HPDE6-E6E7 (cell line): ENCODE results near the gene NME4.
"Not testable (repeated sequence)": the region's sequence is repeated elsewhere in the genome, so short reads cannot be mapped to it uniquely, and the experiment has no call there.

Experiments used
- DNase-seq: peaks from one replicate; pipeline ENCODE4 v3.0.0; 2011; ENCODE audit warnings: missing footprints; ENCODE audit errors: extremely low spot score

The NME4 gene

DNA sequence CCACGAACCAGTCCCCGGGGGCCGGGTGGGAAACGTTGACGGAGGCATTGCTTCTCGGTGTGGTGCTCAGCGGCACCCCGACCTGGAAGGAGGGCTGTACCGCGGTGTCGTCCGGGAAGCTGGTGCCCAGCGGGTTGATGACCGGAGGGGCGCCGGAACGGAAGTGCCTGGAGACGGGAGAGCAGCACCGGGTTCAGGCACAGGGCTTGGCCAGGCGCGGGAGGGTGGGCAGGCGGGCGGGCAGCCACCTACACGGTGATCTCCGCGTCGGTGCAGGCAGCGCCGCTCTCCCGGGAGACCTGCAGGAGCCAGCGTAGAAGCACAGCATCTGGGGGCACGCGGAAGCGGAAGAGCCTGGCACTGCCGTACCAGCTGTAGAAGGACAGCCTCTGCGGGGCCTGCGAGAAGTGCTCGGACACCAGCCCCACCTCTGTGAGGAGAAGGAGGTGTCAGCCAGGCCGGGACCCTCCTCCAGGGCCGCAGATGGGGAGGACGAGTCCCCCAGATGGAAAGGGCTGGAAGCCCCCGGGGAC lies 19.5 kb upstream of the NME4 start:
- no peak for DNase-seq

DNA sequence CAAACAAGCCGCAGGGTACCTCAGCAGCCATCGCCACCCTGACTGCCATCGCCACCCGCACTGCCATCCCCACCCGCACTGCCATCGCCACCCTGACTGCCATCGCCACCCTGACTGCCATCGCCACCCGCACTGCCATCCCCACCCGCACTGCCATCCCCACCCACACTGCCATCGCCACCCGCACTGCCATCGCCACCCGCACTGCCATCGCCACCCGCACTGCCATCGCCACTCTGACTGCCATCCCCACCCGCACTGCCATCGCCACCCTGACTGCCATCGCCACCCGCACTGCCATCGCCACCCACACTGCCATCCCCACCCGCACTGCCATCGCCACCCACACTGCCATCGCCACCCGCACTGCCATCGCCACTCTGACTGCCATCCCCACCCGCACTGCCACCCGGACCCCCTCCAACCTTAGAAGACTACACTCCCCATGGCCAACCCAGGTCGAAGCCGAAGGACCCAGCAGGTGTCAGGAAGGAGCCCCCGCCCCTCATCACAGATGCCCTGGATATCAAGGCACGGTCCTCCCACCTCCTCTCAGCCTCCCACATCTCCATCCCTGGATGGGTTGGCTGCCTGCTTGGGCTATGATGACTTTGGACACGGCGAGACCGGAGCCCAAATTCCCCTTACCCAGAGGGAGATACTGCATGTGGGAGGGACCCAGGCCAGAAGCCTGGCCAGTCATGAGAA lies 18.7 kb upstream of the NME4 start:
- not testable (repeated sequence) for DNase-seq

DNA sequence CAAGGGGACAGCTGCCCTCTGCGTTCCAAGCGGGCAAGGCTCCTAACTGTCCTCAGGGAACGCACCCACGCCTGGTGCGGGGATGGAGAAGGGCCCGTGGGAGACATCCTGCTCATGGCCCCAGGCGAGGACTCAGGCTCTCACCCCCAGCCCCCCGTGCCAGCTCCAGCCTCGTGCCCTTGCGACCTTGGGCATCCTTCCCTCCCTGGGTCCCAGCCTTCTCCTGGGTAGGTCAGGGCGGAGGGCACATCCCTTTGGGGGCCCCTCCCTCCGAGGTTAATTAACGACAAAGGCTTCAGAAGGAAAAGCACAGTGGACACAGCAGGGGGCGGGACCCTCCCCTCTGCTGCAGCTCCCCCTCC lies 18.2 kb upstream of the NME4 start:
- DNase-seq = no peak

DNA sequence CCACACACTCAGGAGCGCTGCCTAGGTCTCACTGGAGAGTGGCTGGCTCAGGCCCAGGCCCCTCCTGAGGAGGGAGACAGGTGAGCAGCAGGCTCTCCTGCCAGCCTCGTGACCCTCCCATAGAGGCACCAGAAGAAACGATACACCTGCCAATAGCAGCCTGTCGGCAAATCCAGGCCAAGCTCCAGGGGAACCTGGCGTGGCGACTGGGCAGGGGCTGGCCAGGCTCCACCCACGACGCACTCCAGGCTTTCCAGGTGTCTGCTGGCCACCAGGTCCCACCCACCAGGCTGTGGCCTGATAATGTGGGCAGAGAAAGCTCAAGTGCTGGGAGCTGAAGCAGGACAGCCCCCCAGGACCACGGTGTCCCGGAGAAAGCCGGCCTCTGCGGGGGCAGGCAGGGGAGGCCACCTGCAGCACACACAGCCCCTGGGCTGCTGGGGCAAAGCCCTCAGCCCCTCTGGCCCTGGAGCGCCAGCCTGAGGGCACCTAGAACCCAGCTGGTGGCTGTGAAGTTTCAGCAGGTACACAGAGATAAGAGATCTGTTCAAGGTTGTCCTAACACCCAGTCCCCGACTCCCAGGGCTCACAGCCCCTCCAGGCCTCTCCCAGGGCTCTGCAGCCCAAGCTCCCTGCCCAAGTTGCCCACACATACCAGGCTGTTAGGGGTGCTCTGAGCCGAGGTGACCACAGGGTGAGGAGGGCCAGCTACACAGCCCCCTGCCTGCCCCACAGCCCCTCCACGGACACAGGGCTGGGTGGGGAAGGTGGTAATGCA lies 17.6 kb upstream of the NME4 start:
- DNase-seq = no peak

DNA sequence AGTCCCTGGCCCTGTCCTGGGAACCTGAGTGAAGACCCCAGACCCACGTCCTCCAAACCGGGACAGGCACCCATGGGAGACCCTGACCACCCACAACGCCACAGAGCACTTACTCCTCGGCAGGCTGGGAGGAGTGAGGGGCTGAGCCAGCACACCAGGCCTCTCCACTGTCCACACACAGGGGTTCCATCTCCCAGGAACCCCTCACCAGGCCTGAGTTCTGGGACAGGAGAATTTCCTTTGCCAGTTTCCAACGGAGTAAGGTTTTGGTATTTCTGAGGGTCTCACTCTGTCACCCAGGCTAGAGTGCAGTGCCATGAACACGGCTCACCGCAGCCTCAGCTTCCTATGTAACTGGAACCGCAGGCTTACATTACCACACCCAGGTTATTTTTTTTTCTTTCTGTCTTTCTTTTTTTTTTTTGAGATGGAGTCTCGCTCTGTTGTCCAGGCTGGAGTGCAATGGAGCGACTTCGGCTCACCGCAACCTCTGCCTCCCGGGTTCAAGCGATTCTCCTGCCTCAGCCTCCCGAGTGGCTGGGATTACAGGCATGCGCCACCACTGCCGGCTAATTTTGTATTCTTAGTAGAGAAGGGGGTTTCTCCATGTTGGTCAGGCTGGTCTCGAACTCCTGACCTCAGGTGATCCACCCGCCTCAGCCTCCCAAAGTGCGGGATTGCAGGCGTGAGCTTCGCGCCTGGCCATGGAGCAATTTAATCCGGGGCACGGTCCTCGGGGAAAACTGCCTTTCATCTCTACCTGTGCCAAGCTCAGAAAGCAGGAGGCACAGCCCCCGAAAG lies 16.8 kb upstream of the NME4 start:
- no peak for DNase-seq

DNA sequence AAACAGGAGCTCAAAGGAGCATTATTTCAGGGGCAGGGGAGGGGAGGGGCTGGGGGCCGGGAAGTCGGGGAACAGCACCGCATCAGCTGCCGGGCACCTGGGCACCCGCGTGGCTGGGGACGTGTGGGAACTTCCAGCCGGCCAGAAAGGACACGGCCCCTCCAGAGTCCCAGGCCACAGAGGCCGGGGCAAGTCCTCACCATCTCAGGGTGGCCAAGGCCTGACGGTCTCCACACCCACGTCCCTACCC lies 16.3 kb upstream of the NME4 start:
- no peak for DNase-seq

GRCh38 chr16:381012-381788 lies 15.8 kb upstream of the NME4 start:
- no peak for DNase-seq

DNA sequence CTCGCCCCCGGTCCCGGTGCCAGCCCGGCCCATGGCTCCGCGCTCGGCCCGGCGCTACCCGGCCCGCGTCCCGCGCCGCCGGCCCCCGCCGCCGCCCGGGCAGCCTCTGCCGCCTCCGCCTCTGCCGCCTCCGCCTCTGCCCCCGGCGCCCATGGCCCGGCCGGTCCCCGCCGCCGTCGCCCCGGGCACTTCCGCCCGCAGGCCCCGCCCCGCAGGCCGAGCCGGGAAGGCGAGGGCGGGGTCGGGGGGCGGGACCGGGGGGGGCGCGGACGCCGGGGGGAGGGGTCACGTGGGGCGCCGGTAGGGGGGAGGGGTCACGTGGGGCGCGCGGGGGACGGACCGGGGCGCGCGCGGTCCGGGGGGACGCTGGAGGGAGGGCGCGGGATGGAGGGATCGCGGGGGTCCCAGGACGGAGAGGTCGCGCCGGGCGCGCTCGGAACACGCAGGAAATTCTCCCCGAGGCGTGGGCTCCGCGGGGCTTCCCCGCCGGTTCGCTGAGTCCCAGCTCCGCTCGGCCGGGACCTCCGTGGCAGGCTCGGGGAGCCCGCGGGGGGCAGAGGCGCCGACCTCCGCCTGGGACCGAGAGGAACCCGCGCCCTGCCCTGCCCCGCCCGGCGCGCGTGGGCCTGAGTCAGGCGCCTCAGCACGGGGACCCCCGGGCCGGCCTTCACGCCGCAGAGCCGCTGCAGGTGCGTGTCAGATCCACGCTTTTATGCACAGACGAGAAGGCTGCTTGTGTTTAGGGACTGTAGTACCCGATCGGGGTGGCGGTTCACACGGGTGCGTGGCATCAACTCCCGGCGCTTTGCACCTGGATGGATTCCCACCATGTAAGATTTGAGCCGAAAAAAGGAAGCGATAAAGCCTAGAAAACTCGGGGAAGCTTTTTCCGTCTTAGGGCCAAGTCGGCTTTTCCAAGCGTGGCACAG lies 14.9 kb upstream of the NME4 start, which contains the start of gene PGAP6:
TSS of gene PGAP6 (minus strand) at position 190 of the 929 bp plus-strand sequence. CDS start at position 33, 157 bp downstream.
- DNase-seq = no peak

GRCh38 chr16:383326-384051 lies 13.5 kb upstream of the NME4 start:
- DNase-seq = no peak

GRCh38 chr16:386641-387156 lies 10.3 kb upstream of the NME4 start:
- no peak for DNase-seq

- not testable (repeated sequence) for DNase-seq
Observed at GRCh38 chr16:387761-388666, 9.0 kb upstream of the NME4 start.

DNA sequence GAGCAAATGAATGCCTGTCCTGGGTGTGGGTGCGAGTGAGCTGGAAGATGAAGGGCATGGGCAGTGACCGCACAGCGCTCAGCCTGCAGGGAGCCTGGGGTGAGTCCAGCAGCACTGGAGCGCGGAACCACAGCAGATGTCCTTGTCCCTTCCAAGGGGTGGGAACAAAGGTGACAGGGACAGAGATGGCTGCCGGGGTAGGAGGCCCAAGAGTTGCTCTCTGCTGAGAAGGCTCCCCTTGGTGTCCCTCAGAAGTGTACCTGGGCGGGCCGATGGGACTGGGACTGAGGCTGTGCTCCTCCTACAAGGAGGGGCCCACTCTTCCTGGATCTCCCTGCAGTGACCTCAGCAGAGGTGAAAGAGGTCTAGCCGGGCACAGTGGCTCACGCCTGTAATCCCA lies 7.6 kb upstream of the NME4 start:
- no peak for DNase-seq

DNA sequence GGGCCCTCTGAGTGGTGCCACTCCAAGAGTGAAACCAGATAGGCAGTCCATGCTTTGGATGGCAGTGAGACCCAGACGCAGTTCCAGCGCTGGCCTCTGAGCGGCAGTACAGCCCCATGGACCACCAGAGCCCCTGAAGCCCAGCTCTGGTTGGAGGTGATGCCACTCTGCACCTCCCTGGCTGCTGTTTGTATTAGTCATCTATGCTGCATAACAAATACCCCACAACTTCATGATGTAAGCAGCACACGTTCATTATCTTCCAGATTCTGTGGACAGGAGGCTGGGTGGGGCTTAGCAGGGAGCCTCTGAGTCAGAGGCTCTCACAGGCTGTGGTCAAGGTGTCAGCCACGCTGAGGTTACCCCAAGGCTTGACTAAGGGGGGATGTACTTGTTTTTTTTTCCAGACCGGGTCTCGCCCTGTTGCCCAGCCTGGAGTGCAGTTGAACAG lies 5.1 kb upstream of the NME4 start:
- DNase-seq = no peak

- DNase-seq = no peak
Observed at GRCh38 chr16:392450-393030, 4.5 kb upstream of the NME4 start.

GRCh38 chr16:396199-396598 lies 800 bp upstream of the NME4 start:
- DNase-seq = no peak

- DNase-seq = no peak
Observed at GRCh38 chr16:396605-397004, 394 bp upstream of the NME4 start.

GRCh38 chr16:397736-398332 lies 835 bp downstream of the NME4 start:
- peak; percentile 70 for DNase-seq
